SU-DHL-6 (cell line): ENCODE measurements around the gene MACC1.

Source experiments
- H2AFZ ChIP-seq: fragments of 200-600 bp; sonication (generic); 2 replicates; pipeline ENCODE4 v1.6.1; 2014; ENCODE audit warnings: low read depth, mild to moderate bottlenecking, moderate library complexity, mixed read lengths, antibody characterized with exemption, low read length; ENCODE audit not compliant: severe bottlenecking
- H3F3A ChIP-seq: fragments of 200-600 bp; shearing (Covaris generic); 2 replicates; pipeline ENCODE4 v1.6.0; 2016; ENCODE audit warnings: antibody characterized with exemption, mild to moderate bottlenecking; ENCODE audit not compliant: insufficient read depth
- H3K27ac ChIP-seq: fragments of 200-600 bp; sonication (generic); 2 replicates; pipeline ENCODE4 v1.5.1; 2016; ENCODE audit warnings: low read depth, mild to moderate bottlenecking, low read length, moderate library complexity, mixed read lengths
- H3K27me3 ChIP-seq: fragments of 200-600 bp; sonication (generic), shearing (Covaris generic); 2 replicates; pipeline ENCODE4 v1.6.0; 2014; ENCODE audit warnings: mild to moderate bottlenecking, low read length
- H3K36me3 ChIP-seq: fragments of 200-600 bp; sonication (generic); 2 replicates; pipeline ENCODE4 v1.6.1; 2014; ENCODE audit warnings: mild to moderate bottlenecking, low read length, mixed read lengths
- H3K4me2 ChIP-seq: fragments of 300-600, 200-600 bp; shearing (Covaris generic), sonication (generic); 2 replicates; pipeline ENCODE4 v1.6.0; 2014; ENCODE audit warnings: low read length, low read depth, mild to moderate bottlenecking; ENCODE audit not compliant: poor library complexity, severe bottlenecking
- H3K4me3 ChIP-seq: fragments of 200-600 bp; sonication (generic); 2 replicates; pipeline ENCODE4 v1.5.1; 2014; ENCODE audit warnings: antibody characterized with exemption, low read length, mild to moderate bottlenecking, mixed read lengths; ENCODE audit not compliant: insufficient read depth, poor library complexity, severe bottlenecking
- H3K79me2 ChIP-seq: fragments of 200-600 bp; sonication (generic); 2 replicates; pipeline ENCODE4 v1.6.1; 2014; ENCODE audit warnings: mild to moderate bottlenecking, low read length, moderate library complexity; ENCODE audit not compliant: insufficient read depth
- H3K9ac ChIP-seq: fragments of 200-600 bp; sonication (generic); 2 replicates; pipeline ENCODE4 v1.7.0; 2014; ENCODE audit warnings: mild to moderate bottlenecking, low read length
- H3K9me2 ChIP-seq: fragments of 200-600 bp; sonication (generic); replicated peaks from 2 replicates; pipeline ENCODE4 v1.6.1; 2014; ENCODE audit warnings: low read length; ENCODE audit not compliant: insufficient read depth
- H3K9me3 ChIP-seq: fragments of 200-600 bp; sonication (generic); 2 replicates; pipeline ENCODE4 v1.6.1; 2014; ENCODE audit warnings: low read length, mixed read lengths; ENCODE audit not compliant: insufficient read depth
- H4K20me1 ChIP-seq: fragments of 200-600 bp; sonication (generic); 2 replicates; pipeline ENCODE4 v1.6.1; 2014; ENCODE audit warnings: low read depth, mild to moderate bottlenecking, antibody characterized with exemption, low read length, moderate library complexity, mixed read lengths
- CTCF ChIP-seq: fragments of 200-600 bp; sonication (generic); IDR thresholded peaks from one replicate; pipeline ENCODE4 v1.5.1; 2017; ENCODE audit warnings: antibody characterized with exemption, mild to moderate bottlenecking, low read length, moderate library complexity; ENCODE audit not compliant: insufficient read depth, poor library complexity, severe bottlenecking
- EZH2phosphoT487 ChIP-seq: fragments of 200-600 bp; sonication (generic), shearing (Covaris generic); conservative IDR thresholded peaks from 2 replicates; pipeline ENCODE4 v1.6.1; 2018; ENCODE audit warnings: mild to moderate bottlenecking, antibody characterized with exemption, low read length, moderate library complexity, mixed read lengths

Gene MACC1

GRCh38 chr7:20140291-20141001 lies 76.7 kb downstream of the MACC1 start:
- Histone ChIP-seq H3K27ac (no peak overlapping the region), H3K9ac (no peak overlapping the region), H3K9me3 (no peaks in the 10 kb centered on the region), H3K36me3 (peaks cover 12% of the 10 kb centered on the region; the same call in 1 of the 2 replicates), H3K27me3 (no peaks in the 10 kb centered on the region), H2AFZ (no peak overlapping the region), H3F3A (no peaks in the 10 kb centered on the region), H3K4me3 (no peak overlapping the region), H3K9me2 (no peaks in the 10 kb centered on the region), H3K79me2 (no peaks in the 10 kb centered on the region), H3K4me2 (no peak overlapping the region), H4K20me1 (no peaks in the 10 kb centered on the region)
- TF ChIP-seq EZH2phosphoT487 = no peak
- no peak for TF ChIP-seq CTCF

DNA sequence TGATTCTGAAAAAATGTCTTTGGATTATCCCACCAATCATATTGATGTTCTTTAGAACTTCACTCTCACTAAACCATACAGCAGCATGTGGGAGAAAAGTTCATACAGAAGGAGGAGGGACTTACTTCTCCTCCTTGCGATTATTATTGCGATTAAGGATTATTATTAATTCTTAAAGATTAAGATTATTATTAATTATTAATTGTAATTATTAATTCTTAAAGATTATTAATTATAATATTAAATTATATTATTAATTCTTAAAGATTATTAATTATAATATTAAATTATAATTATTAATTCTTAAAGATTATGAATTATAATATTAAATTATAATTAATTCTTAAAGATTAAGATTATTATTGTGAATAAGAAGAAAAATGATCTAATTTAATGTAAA lies 80.5 kb downstream of the MACC1 start:
- H3K27me3 ChIP-seq = no peaks in the 10 kb centered on the region
- no peak overlapping the region for H3K4me2 ChIP-seq
- H3K79me2 ChIP-seq = no peaks in the 10 kb centered on the region
- no peaks in the 10 kb centered on the region for H3K9me2 ChIP-seq
- H4K20me1 ChIP-seq = no peaks in the 10 kb centered on the region
- H3K9me3 ChIP-seq = no peaks in the 10 kb centered on the region
- H2AFZ ChIP-seq = no peak overlapping the region
- H3K9ac ChIP-seq = no peak overlapping the region
- no peak overlapping the region for H3K27ac ChIP-seq
- no peak overlapping the region for H3K4me3 ChIP-seq
- no peak for TF ChIP-seq CTCF
- no peak for TF ChIP-seq EZH2phosphoT487
- no peaks in the 10 kb centered on the region for H3K36me3 ChIP-seq
- H3F3A ChIP-seq = no peaks in the 10 kb centered on the region

- H3K27me3 ChIP-seq = no peaks in the 10 kb centered on the region
- H3K27ac ChIP-seq = no peak overlapping the region
- H3K9me3 ChIP-seq = no peaks in the 10 kb centered on the region
- TF ChIP-seq CTCF = no peak
- TF ChIP-seq EZH2phosphoT487 = no peak
- H4K20me1 ChIP-seq = no peaks in the 10 kb centered on the region
- no peak overlapping the region for H3K4me2 ChIP-seq
- H3K36me3 ChIP-seq = no peaks in the 10 kb centered on the region
- no peaks in the 10 kb centered on the region for H3K9me2 ChIP-seq
- H3F3A ChIP-seq = no peaks in the 10 kb centered on the region
- H3K4me3 ChIP-seq = no peak overlapping the region
- no peak overlapping the region for H3K9ac ChIP-seq
- H3K79me2 ChIP-seq = no peaks in the 10 kb centered on the region
- no peak overlapping the region for H2AFZ ChIP-seq
Observed at GRCh38 chr7:20133803-20134202, 83.4 kb downstream of the MACC1 start.
